SK-N-DZ (cell line): Measurements from ENCODE around the gene ST6GALNAC2.
"Not testable (repeated sequence)": the region's sequence is repeated elsewhere in the genome, so short reads cannot be mapped to it uniquely, and the experiment has no call there.

Experiments used
- DNase-seq: peaks from one replicate; pipeline ENCODE4 v3.0.0-alpha.2; 2015; ENCODE audit warnings: low spot score

Gene ST6GALNAC2

GRCh38 chr17:76540381-76541300, 45.0 kb downstream of the ST6GALNAC2 start:
- DNase-seq: peak; percentile 98

- DNase-seq: no peak
Observed at GRCh38 chr17:76539631-76540271, 45.9 kb downstream of the ST6GALNAC2 start, which contains the start of gene PRCD. PRCD (plus strand) TSS chr17:76540044; CDS start chr17:76540142, 98 bp downstream.

GRCh38 chr17:76538941-76539570, 46.6 kb downstream of the ST6GALNAC2 start:
- no peak for DNase-seq

GRCh38 chr17:76538281-76538931, 47.3 kb downstream of the ST6GALNAC2 start:
- no peak for DNase-seq

GRCh38 chr17:76537578-76538280, 47.9 kb downstream of the ST6GALNAC2 start, which contains the start of gene CYGB:
CYGB (minus strand) TSS chr17:76537709; CDS start chr17:76537542, 167 bp downstream.
- no peak for DNase-seq

- no peak for DNase-seq
Observed at GRCh38 chr17:76537288-76537577, 48.4 kb downstream of the ST6GALNAC2 start.

- no peak for DNase-seq
Observed at GRCh38 chr17:76536511-76537287, 49.0 kb downstream of the ST6GALNAC2 start.

- no peak for DNase-seq
Observed at GRCh38 chr17:76535788-76536510, 49.7 kb downstream of the ST6GALNAC2 start.

- DNase-seq: no peak
Observed at GRCh38 chr17:76534831-76535732, 50.6 kb downstream of the ST6GALNAC2 start.

- DNase-seq: not testable (repeated sequence)
Observed at GRCh38 chr17:76533640-76534359, 51.9 kb downstream of the ST6GALNAC2 start.

GRCh38 chr17:76532072-76532651, 53.5 kb downstream of the ST6GALNAC2 start:
- no peak for DNase-seq

GRCh38 chr17:76531486-76532038, 54.1 kb downstream of the ST6GALNAC2 start:
- DNase-seq: no peak

- DNase-seq: no peak
Observed at GRCh38 chr17:76530811-76531485, 54.7 kb downstream of the ST6GALNAC2 start.

- DNase-seq: no peak
Observed at GRCh38 chr17:76530095-76530723, 55.5 kb downstream of the ST6GALNAC2 start.

GRCh38 chr17:76529224-76530094, 56.2 kb downstream of the ST6GALNAC2 start:
- DNase-seq: no peak
